Stimulated activated CD8-positive, alpha-beta memory T cell treated with anti-CD3 and anti-CD28 coated beads, Interleukin-15, amount 100 ng/mL, for 4 hours (primary cell): ENCODE measurements around the gene NXT1.

Experiments used
- DNase-seq, 2 donors: peaks; one replicate each; pipeline ENCODE4 v3.0.0-alpha.2; 2020; ENCODE audit warnings: low read depth in 2 of 2

The NXT1 gene

GRCh38 chr20:23360531-23360930 lies 9.9 kb downstream of the NXT1 start:
- DNase-seq: no peak

GRCh38 chr20:23361119-23361475 lies 10.5 kb downstream of the NXT1 start:
- no peak for DNase-seq

DNA sequence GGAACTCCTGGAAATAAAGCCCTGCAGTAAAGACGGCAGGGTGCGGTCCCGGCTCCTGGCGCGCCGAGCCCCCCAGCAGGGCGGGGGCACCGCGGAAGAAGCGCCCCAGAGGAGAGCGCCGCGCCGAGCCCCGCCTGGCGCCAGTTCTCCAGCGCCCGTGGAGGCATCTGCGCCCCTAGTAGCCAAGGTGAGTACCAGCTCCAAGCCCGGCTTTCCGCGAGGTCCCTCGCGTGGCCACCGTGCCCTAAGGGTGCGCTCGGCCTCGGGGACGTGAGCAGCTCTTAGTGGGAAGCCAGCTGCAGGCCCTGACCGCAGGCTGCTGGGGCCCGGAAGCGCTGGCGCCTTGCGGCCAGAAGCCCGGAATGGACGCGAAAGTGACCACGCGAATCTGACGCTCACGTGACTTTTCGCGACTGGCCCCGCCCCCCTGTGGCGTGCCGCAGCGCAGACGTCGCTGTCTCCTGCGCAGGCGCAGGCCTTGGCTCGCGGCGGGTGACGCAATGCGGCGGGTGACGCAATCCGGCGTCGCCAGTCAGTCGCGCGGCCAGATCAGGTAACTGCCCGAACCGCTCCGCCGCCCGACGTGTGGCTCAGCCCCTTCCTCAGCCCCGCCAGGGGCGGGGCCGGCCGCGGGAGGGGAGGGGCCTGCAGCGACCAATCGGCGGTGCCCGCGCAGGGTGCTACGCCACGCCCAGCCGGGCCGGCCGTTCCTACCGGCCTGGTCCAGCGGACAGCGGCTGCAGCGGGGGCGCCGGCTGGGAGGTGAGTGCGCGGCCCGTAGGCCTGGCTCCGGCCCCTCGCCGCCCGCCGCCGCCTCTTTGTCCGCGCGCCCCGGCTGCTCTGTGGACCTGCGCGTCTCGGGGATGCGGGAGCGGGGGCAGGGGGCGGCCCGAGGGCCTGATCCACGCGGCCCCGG lies 11.1 kb downstream of the NXT1 start, which contains the start of gene GZF1:
GZF1 (plus strand) TSS at position 707 of the 916 bp plus-strand sequence. CDS start 2,202 bp downstream, outside the sequence.
- DNase-seq: peak; percentile 94 to 98

DNA sequence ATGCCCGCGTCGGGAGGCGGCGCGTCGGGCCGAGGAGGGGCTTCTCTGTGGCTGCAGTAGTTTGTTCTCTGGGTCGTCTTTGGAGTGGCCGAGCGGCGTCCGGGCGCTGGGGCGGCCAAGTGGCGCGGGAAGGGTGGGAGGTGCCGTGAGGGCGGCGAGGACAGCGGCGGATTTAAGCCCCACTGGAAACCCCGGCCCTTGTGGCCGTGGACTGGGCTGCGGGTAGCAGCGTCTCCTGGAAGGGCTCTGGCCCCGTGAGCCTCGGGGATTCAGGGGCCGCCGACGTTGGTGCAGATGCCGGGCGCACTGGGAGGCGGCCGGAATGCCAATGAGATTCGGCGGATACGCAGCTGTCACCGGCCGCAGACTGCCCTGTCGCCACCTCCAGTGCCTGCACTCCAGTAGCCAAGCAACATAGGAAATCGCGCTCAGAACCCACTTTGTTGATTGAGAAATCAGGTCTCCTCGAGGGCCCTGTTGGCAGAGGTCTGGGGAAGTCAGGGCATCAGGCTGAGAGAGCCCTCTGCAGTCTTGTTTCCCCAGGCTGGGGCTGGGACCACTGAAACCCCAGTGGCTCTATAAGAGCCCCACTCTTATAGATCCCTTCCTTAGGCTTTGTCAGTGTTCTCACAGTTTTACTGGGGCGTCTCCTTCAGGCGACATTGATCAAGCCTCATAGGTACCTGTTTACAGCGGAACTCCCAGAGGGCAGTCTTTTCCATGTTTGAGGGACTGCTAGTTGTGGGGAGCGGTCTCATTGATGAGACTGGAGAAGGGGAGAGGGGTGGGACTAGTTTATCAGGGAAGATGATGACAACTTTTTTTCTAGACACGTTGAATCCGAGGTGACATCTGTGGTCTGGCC lies 12.0 kb downstream of the NXT1 start:
- DNase-seq: no peak

GRCh38 chr20:23363257-23363649 lies 12.7 kb downstream of the NXT1 start:
- no peak for DNase-seq

GRCh38 chr20:23365390-23366165 lies 15.0 kb downstream of the NXT1 start:
- DNase-seq: no peak

GRCh38 chr20:23366384-23366783 lies 15.8 kb downstream of the NXT1 start:
- DNase-seq: no peak

- no peak for DNase-seq
Observed at GRCh38 chr20:23367770-23368169, 17.2 kb downstream of the NXT1 start.

GRCh38 chr20:23368316-23369071 lies 17.9 kb downstream of the NXT1 start:
- no peak for DNase-seq

- no peak for DNase-seq
Observed at GRCh38 chr20:23369072-23369823, 18.7 kb downstream of the NXT1 start.

- DNase-seq: no peak
Observed at GRCh38 chr20:23370274-23370673, 19.7 kb downstream of the NXT1 start.

DNA sequence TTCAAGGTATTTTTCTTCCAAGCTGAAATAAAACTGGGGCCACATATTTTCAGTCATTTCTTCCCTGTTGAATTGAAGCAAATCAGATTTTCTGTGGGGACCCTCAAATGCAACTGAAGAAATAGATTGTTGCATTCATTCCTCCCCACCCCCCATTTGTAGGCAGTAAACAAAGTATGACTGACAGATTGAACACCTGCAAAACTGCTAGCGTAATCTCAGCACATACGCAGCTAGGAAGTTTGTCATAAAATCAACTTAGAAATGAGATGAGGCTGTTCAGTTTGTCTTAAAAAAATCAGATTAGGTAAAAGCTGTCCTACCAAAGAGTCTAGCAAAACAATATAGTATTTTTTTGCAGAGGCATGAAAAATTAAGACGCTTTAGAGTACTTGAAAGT lies 20.3 kb downstream of the NXT1 start:
- no peak for DNase-seq

DNA sequence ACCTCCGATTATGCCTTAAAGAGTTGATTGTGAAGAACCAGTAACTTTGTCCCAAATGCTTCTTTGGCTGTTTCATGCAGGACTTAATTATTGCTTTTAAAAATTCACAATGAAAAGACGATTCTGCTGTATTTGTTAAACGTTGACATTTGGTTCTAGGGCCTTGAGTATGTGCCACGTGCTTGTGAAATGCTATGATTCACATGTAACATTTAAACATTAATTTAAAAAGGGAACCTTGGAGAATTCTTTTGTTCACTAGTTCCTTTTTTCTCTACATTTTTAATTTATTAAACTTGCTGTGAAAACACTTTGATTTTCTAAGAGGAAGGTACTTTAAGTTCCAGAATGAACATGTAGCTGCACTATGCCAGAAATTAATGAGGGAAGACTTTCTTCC lies 20.9 kb downstream of the NXT1 start:
- no peak for DNase-seq

- no peak for DNase-seq
Observed at GRCh38 chr20:23374441-23374840, 23.9 kb downstream of the NXT1 start.

DNA sequence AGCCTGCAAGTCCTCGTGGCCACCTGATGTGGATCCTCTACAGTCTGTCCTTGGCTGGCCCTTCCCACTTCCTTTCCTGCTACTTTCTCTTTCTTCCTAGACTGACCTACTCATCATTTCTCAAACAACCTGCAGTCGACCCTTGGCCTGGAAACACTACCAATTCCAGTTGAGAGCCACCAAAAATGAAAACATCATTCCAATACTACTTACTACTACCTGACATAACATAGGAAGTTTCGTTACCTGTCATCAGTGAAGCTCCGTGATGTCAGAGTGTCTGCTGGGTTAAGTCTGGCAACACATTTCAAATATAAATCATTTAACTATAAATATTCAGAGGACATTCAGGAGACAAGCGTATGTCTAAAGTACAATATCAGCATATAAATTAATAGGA lies 25.2 kb downstream of the NXT1 start:
- no peak for DNase-seq

DNA sequence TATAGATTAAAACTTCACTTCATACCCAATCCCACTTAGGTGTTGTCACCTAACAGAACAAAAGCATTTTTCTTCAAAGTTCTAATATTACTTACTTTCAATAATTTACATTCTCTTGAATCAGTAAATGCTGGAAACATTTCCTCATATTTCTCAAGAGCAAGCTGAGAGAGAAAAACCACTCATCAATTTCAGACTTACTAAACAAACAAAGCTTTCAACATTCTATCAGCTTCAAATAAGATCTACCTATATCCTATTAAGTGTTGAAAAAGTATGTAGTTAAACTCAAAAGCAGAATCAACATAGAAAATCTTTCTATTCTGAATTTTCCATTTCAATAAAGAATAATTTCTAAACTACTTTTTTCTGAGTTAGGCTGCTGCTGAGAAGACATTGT lies 29.2 kb downstream of the NXT1 start:
- DNase-seq: no peak

DNA sequence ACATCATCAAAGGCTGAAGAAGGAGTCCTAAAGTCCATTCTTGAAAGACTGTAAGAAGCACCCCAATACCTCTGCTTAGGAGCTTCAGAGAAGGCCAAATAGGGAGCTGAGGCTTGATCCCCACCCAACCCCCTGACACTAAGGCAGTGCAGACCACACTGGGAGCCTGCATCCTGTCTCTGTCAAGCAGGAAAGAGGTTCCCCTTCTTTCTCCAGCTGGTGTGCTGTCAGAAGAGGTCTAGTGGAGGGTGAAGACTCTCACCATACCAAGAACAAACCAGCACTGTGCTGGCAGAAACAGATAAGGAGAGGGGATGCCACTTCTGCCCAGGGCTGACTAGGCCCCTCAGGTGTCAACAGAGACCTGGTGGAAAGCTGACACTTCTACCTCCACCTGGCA lies 31.3 kb downstream of the NXT1 start:
- no peak for DNase-seq

DNA sequence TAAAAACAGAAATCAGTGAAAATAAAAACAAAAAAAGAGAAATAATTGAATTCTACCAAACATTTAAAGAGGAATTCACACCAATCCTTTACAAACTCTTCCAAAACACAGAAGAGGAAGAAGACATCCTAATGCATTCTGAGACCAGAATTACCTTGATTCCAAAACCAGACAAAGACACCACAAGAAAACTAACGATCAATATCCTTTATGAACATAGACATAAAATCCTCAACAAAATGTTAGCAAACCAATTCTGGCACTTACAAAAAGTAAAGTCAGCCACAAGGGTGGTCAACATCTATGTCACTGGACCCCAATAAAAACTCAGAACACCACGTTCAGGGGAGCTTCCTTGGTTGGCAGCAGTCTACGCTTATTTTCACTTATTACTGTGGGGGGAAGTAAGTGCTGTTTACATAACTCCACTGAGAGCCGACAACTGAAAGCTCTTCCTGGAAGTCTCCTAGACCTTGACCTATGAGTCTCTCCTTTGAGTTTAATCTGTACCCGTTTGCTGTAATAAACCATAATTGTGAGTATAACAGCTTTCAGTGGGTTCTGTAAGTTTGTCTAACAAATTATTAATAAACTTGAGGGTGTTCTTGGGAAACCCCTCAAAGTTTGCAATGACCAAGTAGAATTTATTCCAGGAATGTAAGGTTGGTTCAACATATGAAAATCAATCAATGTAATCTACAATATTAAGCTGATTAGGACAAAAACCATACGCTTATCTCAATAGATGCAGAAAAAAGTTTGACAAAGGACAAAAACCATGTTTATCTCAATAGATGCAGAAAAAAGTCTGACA lies 35.9 kb downstream of the NXT1 start:
- DNase-seq: no peak

- no peak for DNase-seq
Observed at GRCh38 chr20:23387118-23387443, 36.5 kb downstream of the NXT1 start.
